SK-N-MC (cell line): ENCODE data around the gene GNL2.

Experiments used
- DNase-seq: peaks from one replicate; pipeline ENCODE4 v3.0.0-alpha.2; 2011; ENCODE audit warnings: low read depth, low spot score
- H3K27ac ChIP-seq: fragments of 200-600 bp; sonication (generic); 2 replicates; pipeline ENCODE4 v1.5.1; 2016; ENCODE audit warnings: mixed run types
- H3K36me3 ChIP-seq: fragments of 200-600 bp; sonication (generic); 2 replicates; pipeline ENCODE4 v1.6.1; 2017; ENCODE audit warnings: antibody characterized with exemption, low read length, mixed read lengths; ENCODE audit not compliant: insufficient read depth
- H3K4me3 ChIP-seq: fragments of 200-600 bp; sonication (generic); 2 replicates; pipeline ENCODE4 v1.5.1; 2016
- H3K9ac ChIP-seq: fragments of 200-600 bp; sonication (generic); 2 replicates; pipeline ENCODE4 v1.8.0; 2017; ENCODE audit warnings: mixed run types, mixed read lengths; ENCODE audit not compliant: insufficient read length
- H3K9me3 ChIP-seq: fragments of 200-600 bp; sonication (generic); 2 replicates; pipeline ENCODE4 v1.6.1; 2017; ENCODE audit warnings: low read depth, mild to moderate bottlenecking, antibody characterized with exemption, low read length, moderate library complexity, mixed read lengths
- EZH2 ChIP-seq: fragments of 200-600 bp; sonication (generic); IDR thresholded peaks from one replicate; pipeline ENCODE4 v1.6.1; 2017; ENCODE audit warnings: antibody characterized with exemption
- FOXP2 ChIP-seq: optimal IDR thresholded peaks from 2 replicates; pipeline ENCODE3; 2011; ENCODE audit warnings: mild to moderate bottlenecking, moderate library complexity; ENCODE audit not compliant: insufficient read depth; ENCODE audit errors: extremely low read length, control extremely low read depth
- POLR2AphosphoS5 ChIP-seq: IDR thresholded peaks from 2 replicates; pipeline ENCODE4 v1.6.1; 2012; ENCODE audit warnings: mild to moderate bottlenecking, low read depth, low read length, borderline replicate concordance

Gene GNL2

GRCh38 chr1:37558411-37558810 lies 37.3 kb downstream of the GNL2 start:
- H3K9me3 ChIP-seq = peaks cover 3% of the 10 kb centered on the region; the same call in 1 of the 2 replicates
- TF ChIP-seq POLR2AphosphoS5 (no peak), EZH2 (no peak), FOXP2 (no peak)
- H3K9ac ChIP-seq = no peak overlapping the region
- H3K36me3 ChIP-seq = no peaks in the 10 kb centered on the region
- H3K4me3 ChIP-seq = no peak overlapping the region
- H3K27ac ChIP-seq = no peak overlapping the region
- DNase-seq = no peak

GRCh38 chr1:37557402-37557801 lies 38.3 kb downstream of the GNL2 start:
- no peak for TF ChIP-seq FOXP2
- H3K9ac ChIP-seq = no peak overlapping the region
- H3K9me3 ChIP-seq = peaks cover 3% of the 10 kb centered on the region; the same call in 1 of the 2 replicates
- H3K4me3 ChIP-seq = no peak overlapping the region
- no peak for DNase-seq
- no peak overlapping the region for H3K27ac ChIP-seq
- H3K36me3 ChIP-seq = peaks cover 2% of the 10 kb centered on the region; the same call in 1 of the 2 replicates

GRCh38 chr1:37556712-37557196 lies 39.0 kb downstream of the GNL2 start, which contains the start of gene DNALI1:
Gene DNALI1 (plus strand): TSS chr1:37556940. CDS start chr1:37556995, 55 bp downstream.
- DNase-seq = no peak
- Histone ChIP-seq H3K9ac (no peak within 1 kb of the TSS), H3K36me3 (peaks cover 9% of the 10 kb centered on the region), H3K9me3 (peaks cover 3% of the 10 kb centered on the region; the same call in 1 of the 2 replicates), H3K4me3 (no peak within 1 kb of the TSS), H3K27ac (no peak within 1 kb of the TSS)
- TF ChIP-seq EZH2 (no peak), FOXP2 (no peak), POLR2AphosphoS5 (no peak)

GRCh38 chr1:37553927-37554808 lies 41.6 kb downstream of the GNL2 start, which contains the start of gene SNIP1:
Gene SNIP1 (minus strand): TSS chr1:37554293. CDS start chr1:37554229, 64 bp downstream.
- peak within 1 kb of the TSS; percentile 62; the same call in 1 of the 2 replicates for H3K27ac ChIP-seq

GRCh38 chr1:37553598-37553926 lies 42.2 kb downstream of the GNL2 start:
- DNase-seq = no peak
- Histone ChIP-seq H3K9me3 (peaks cover 3% of the 10 kb centered on the region; the same call in 1 of the 2 replicates), H3K4me3 (peak overlapping the region; percentile 96), H3K27ac (0 out of 2 replicates have a peak overlapping the region, but pooled peaks have one; percentile 62), H3K36me3 (peaks cover 19% of the 10 kb centered on the region), H3K9ac (peak overlapping the region; percentile 97)
- TF ChIP-seq POLR2AphosphoS5 (no peak), EZH2 (no peak), FOXP2 (no peak)

More at GRCh38 chr1:37553927-37554808, 41.6 kb downstream of the GNL2 start, which contains the start of gene SNIP1:
- Histone ChIP-seq H3K36me3 (peaks cover 16% of the 10 kb centered on the region), H3K9me3 (peaks cover 3% of the 10 kb centered on the region; the same call in 1 of the 2 replicates), H3K9ac (peak within 1 kb of the TSS; percentile 97), H3K4me3 (peak within 1 kb of the TSS; percentile 96)
- peak; percentile 85 for TF ChIP-seq POLR2AphosphoS5
- TF ChIP-seq FOXP2 = no peak
- peak; percentile 73 for DNase-seq

- H3K9me3 ChIP-seq = peaks cover under 1% of the 10 kb centered on the region; the same call in 1 of the 2 replicates
- peaks cover 31% of the 10 kb centered on the region for H3K36me3 ChIP-seq
- H3K27ac ChIP-seq = no peak overlapping the region
- no peak for DNase-seq
- no peak overlapping the region for H3K4me3 ChIP-seq
- H3K9ac ChIP-seq = no peak overlapping the region
- TF ChIP-seq EZH2 (no peak), POLR2AphosphoS5 (no peak), FOXP2 (no peak)
Measured at GRCh38 chr1:37549341-37549740, 46.4 kb downstream of the GNL2 start.

GRCh38 chr1:37545019-37545418 lies 50.7 kb downstream of the GNL2 start:
- no peaks in the 10 kb centered on the region for H3K9me3 ChIP-seq
- peaks cover 34% of the 10 kb centered on the region for H3K36me3 ChIP-seq
- TF ChIP-seq EZH2 = no peak
- no peak for TF ChIP-seq FOXP2
- TF ChIP-seq POLR2AphosphoS5 = no peak
- no peak overlapping the region for H3K27ac ChIP-seq
- no peak overlapping the region for H3K4me3 ChIP-seq
- no peak for DNase-seq
- no peak overlapping the region for H3K9ac ChIP-seq

- H3K9ac ChIP-seq = no peak overlapping the region
- TF ChIP-seq EZH2 (no peak), POLR2AphosphoS5 (no peak), FOXP2 (no peak)
- no peak overlapping the region for H3K4me3 ChIP-seq
- no peak for DNase-seq
- H3K9me3 ChIP-seq = no peaks in the 10 kb centered on the region
- H3K27ac ChIP-seq = no peak overlapping the region
- peaks cover 39% of the 10 kb centered on the region for H3K36me3 ChIP-seq
Measured at GRCh38 chr1:37544530-37544929, 51.2 kb downstream of the GNL2 start.
